Activated CD8-positive, alpha-beta T cell treated with anti-CD3 and anti-CD28 coated beads for 36 hours (primary cell): ENCODE results near the gene EIF4EBP2. TPM values are rescaled to one million over a fixed set of nuclear protein-coding genes. Genes with fewer than 3 reads are reported as not detected.

Source experiments
- ATAC-seq: fragments of 200-7000 bp; cut with Tn5 transposase; one replicate; pipeline ENCODE4 v1.10.0; 2021; ENCODE audit warnings: mild to moderate bottlenecking, moderate library complexity
- CTCF ChIA-PET: fragments of 350-600 bp; sonication (Branson Sonifier 250); formaldehyde crosslinking; loops from one replicate; lab custom pipeline; 2021; ENCODE audit warnings: antibody characterized with exemption; lab: Charles Lee
- POLR2A ChIA-PET: fragments of 350-600 bp; sonication (Branson Sonifier 250); formaldehyde crosslinking; loops from one replicate; lab custom pipeline; 2021; ENCODE audit warnings: antibody characterized with exemption; lab: Charles Lee
- DNase-seq: peaks from one replicate; pipeline ENCODE4 v3.0.0-alpha.2; 2020
- H3K27ac Mint-ChIP-seq: one replicate; pipeline ENCODE4 v1.8.0; 2021; ENCODE audit warnings: mild to moderate bottlenecking, mixed read lengths
- H3K27me3 Mint-ChIP-seq: one replicate; pipeline ENCODE4 v1.8.0; 2021; ENCODE audit warnings: mixed read lengths
- H3K36me3 Mint-ChIP-seq: one replicate; pipeline ENCODE4 v1.8.0; 2021; ENCODE audit warnings: low read depth, mixed read lengths
- H3K4me1 Mint-ChIP-seq: one replicate; pipeline ENCODE4 v1.8.0; 2021; ENCODE audit warnings: low read depth, mixed read lengths
- H3K4me3 Mint-ChIP-seq: one replicate; pipeline ENCODE4 v1.8.0; 2021; ENCODE audit warnings: mild to moderate bottlenecking, moderate library complexity, mixed read lengths
- H3K9me3 Mint-ChIP-seq: one replicate; pipeline ENCODE4 v1.8.0; 2021; ENCODE audit warnings: mixed read lengths
- intact Hi-C: fragments of 100-400 bp; cut with micrococcal nuclease; formaldehyde crosslinking; loops from one replicate; pipeline ENCODE4 v1.10.0; 2022
- total RNA-seq, 2 experiments: library from RNA; stranded (reverse); gene quantifications; one replicate each; pipeline ENCODE4 v1.2.3, GENCODE V29; 2021
- TF ChIP-seq, protein P1 (sequence below): fragments of 200-600 bp; IDR thresholded peaks from one replicate; pipeline ENCODE4 v1.8.0; 2022; ENCODE audit warnings: antibody characterized with exemption, mild to moderate bottlenecking

Gene EIF4EBP2
- total RNA-seq, 2 experiments from 2014 or later = 23.5 to 24.0 TPM

DNA sequence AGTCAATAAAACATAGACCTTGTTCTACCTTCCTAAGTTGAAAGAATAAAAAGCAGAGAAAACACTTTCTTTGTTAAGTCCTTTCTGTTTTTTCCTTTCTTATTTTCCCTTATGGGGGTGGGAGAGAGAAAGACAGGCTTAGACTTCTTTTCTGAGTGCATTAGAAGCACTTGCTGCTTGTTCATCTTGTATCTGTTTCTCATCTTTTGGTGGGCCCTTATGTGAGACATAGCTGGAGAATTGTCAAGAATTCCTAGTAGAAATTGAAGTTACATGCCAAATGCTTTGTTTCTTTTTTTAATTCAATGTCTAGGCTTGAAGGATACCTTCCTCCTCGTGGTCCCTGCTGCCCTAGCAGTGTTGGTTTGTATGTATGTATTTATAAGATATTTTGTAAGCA lies 6.7 kb downstream of the EIF4EBP2 start:
- ATAC-seq = no peak
- Mint-ChIP-seq H3K36me3 (peaks cover 37% of the 10 kb centered on the region), H3K9me3 (no peaks in the 10 kb centered on the region), H3K27me3 (no peaks in the 10 kb centered on the region), H3K4me3 (no peak overlapping the region), H3K4me1 (peaks cover 58% of the 10 kb centered on the region), H3K27ac (no peak overlapping the region)
- POLR2A ChIA-PET = no interaction called here
- CTCF ChIA-PET = interaction anchor here (0.7 kb wide), 1 partner anchor 242 kb away, joined by 3 read pairs; no protein-coding TSS in a partner anchor
- intact Hi-C loops = no loop called here
- no peak for DNase-seq
- TF ChIP-seq, protein P1, sequence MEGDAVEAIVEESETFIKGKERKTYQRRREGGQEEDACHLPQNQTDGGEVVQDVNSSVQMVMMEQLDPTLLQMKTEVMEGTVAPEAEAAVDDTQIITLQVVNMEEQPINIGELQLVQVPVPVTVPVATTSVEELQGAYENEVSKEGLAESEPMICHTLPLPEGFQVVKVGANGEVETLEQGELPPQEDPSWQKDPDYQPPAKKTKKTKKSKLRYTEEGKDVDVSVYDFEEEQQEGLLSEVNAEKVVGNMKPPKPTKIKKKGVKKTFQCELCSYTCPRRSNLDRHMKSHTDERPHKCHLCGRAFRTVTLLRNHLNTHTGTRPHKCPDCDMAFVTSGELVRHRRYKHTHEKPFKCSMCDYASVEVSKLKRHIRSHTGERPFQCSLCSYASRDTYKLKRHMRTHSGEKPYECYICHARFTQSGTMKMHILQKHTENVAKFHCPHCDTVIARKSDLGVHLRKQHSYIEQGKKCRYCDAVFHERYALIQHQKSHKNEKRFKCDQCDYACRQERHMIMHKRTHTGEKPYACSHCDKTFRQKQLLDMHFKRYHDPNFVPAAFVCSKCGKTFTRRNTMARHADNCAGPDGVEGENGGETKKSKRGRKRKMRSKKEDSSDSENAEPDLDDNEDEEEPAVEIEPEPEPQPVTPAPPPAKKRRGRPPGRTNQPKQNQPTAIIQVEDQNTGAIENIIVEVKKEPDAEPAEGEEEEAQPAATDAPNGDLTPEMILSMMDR = no peak

DNA sequence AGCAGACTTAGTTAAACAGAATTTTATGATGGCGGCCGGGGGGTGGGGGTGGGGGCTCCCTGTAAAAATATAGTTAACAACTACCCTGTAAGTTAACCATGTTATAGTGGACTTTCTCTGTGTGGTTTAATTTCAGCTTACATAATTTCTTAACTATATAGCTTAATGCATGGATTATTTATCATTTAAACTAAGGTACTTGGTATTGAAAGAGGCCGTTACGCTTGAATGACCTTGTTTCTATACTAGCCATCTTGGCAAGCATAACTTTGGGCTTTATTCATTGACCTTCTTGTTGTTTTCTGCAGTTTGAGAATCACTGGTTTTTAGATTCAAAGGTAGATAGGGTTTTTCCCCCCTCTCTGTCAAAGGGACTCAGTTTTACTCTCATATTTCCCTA lies 8.4 kb downstream of the EIF4EBP2 start:
- intact Hi-C loops = no loop called here
- H3K27ac Mint-ChIP-seq = no peak overlapping the region
- no peaks in the 10 kb centered on the region for H3K9me3 Mint-ChIP-seq
- CTCF ChIA-PET = interaction anchor here (1.5 to 3.1 kb wide), 2 partner anchors 9 to 49 kb away, joined by 3 to 12 read pairs; partner anchors contain the start of gene EIF4EBP2
- no peak for DNase-seq
- peaks cover 60% of the 10 kb centered on the region for H3K4me1 Mint-ChIP-seq
- no peak for ATAC-seq
- H3K4me3 Mint-ChIP-seq = no peak overlapping the region
- no peaks in the 10 kb centered on the region for H3K27me3 Mint-ChIP-seq
- H3K36me3 Mint-ChIP-seq = peaks cover 29% of the 10 kb centered on the region
- POLR2A ChIA-PET = interaction anchor here (0.9 to 1.3 kb wide), 2 partner anchors 10 to 180 kb away, joined by 3 to 4 read pairs; no protein-coding TSS in a partner anchor
- TF ChIP-seq, protein P1 = no peak

DNA sequence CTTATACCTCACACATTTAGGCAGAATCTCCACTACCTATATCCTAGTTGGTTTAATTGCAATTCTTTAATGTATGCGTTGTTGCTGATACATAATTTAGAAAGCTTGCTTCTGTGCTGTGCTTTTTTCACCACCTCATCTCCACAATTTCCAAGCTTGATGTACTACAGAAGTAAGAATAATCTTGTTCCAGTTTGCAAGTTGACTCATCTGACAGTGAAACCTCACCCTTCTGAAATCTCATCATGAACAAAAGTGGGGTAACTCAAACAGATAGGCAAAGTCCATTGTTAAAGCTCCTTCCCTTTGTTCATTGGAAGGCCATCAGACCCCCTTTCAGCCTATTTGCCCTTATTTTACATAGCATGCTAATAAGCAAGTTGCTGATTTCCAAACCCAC lies 13.6 kb downstream of the EIF4EBP2 start:
- no peak overlapping the region for H3K4me3 Mint-ChIP-seq
- no peaks in the 10 kb centered on the region for H3K9me3 Mint-ChIP-seq
- TF ChIP-seq, protein P1 = no peak
- peaks cover 34% of the 10 kb centered on the region for H3K4me1 Mint-ChIP-seq
- H3K36me3 Mint-ChIP-seq = peaks cover 15% of the 10 kb centered on the region
- ATAC-seq = peak; percentile 70
- H3K27ac Mint-ChIP-seq = peak overlapping the region; percentile 78
- H3K27me3 Mint-ChIP-seq = no peaks in the 10 kb centered on the region
- ChIA-PET CTCF (interaction anchor here (0.6 to 1.9 kb wide), 6 partner anchors 9 to 196 kb away, joined by 3 to 7 read pairs (median 3); no protein-coding TSS in a partner anchor), POLR2A (interaction anchor here (3.2 kb wide), 1 partner anchor 12 kb away, joined by 8 read pairs; no protein-coding TSS in a partner anchor)
- no peak for DNase-seq
- intact Hi-C loops = no loop called here

DNA sequence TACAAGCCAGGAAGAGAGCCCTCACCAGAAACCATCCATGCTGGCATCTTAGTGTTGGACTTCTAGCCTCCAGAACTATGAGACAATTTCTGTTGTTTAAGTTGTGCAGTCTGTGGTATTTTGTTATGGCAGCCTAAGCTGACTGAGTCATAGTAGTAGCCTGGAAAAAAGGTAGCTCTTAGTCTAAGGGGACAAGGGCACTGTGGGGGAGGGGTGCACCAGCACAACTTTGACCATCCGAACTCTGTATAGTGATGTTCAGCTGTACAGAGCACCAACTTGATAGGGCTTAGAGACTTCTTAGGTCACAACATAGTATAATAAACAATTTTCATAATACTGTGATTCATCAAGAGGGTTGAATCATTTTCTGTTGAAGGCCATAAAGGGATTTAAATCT lies 14.3 kb downstream of the EIF4EBP2 start:
- H3K27ac Mint-ChIP-seq = peak overlapping the region; percentile 78
- no peaks in the 10 kb centered on the region for H3K9me3 Mint-ChIP-seq
- TF ChIP-seq, protein P1 = no peak
- H3K4me1 Mint-ChIP-seq = peaks cover 30% of the 10 kb centered on the region
- POLR2A ChIA-PET = interaction anchor here (3.2 kb wide), 1 partner anchor 12 kb away, joined by 8 read pairs; no protein-coding TSS in a partner anchor
- no peaks in the 10 kb centered on the region for H3K27me3 Mint-ChIP-seq
- ATAC-seq = peak; percentile 46
- CTCF ChIA-PET = interaction anchor here (0.6 to 1.9 kb wide), 5 partner anchors 9 to 197 kb away, joined by 3 to 7 read pairs (median 4); no protein-coding TSS in a partner anchor
- no peak overlapping the region for H3K4me3 Mint-ChIP-seq
- peaks cover 20% of the 10 kb centered on the region for H3K36me3 Mint-ChIP-seq
- no peak for DNase-seq
- intact Hi-C loops = no loop called here

DNA sequence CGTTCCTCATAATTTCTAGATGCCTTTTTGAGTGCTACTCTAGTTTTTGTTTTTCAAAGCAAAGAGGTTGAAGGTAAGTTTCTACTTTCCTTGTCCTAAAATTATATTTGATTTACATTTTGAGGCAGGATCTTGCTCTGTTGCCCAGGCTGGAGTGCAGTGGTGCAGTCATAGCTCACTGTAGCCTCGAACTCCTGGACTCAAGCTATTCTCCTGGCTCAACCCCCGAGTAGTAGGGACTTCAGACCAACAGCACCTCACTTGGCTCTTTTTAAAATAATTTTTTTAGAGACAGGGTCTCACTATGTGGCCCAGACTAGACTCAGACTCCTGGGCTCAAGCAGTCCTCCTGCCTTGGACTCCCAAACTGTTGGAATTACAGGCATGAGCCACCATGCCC lies 14.8 kb downstream of the EIF4EBP2 start:
- peak overlapping the region; percentile 20 for H3K27ac Mint-ChIP-seq

More for the DNA sequence above, 14.8 kb downstream of the EIF4EBP2 start:
- POLR2A ChIA-PET = interaction anchor here (3.2 kb wide), 1 partner anchor 13 kb away, joined by 8 read pairs; no protein-coding TSS in a partner anchor
- Mint-ChIP-seq H3K36me3 (peaks cover 25% of the 10 kb centered on the region), H3K4me3 (no peak overlapping the region), H3K27me3 (no peaks in the 10 kb centered on the region), H3K9me3 (no peaks in the 10 kb centered on the region), H3K4me1 (peaks cover 29% of the 10 kb centered on the region)
- TF ChIP-seq, protein P1 = no peak
- CTCF ChIA-PET = interaction anchor here (0.7 to 1.9 kb wide), 3 partner anchors 13 to 212 kb away, joined by 4 to 7 read pairs (median 4); no protein-coding TSS in a partner anchor
- intact Hi-C loops = no loop called here
- DNase-seq (no peak), ATAC-seq (no peak)
